Activated CD8-positive, alpha-beta memory T cell treated with anti-CD3 and anti-CD28 coated beads, Interleukin-2, amount 10 ng/mL, durations not matched to agents 7 days and 5 days (primary cell): ENCODE data around the gene TNRC6C. TPM values are rescaled to one million over a fixed set of nuclear protein-coding genes. Genes with fewer than 3 reads are reported as not detected.

Source experiments
- ATAC-seq: fragments of 150-1000 bp; cut with Tn5 transposase; one replicate; pipeline ENCODE4 v1.10.0; 2021; ENCODE audit warnings: moderate library complexity
- CTCF ChIA-PET: fragments of 350-600 bp; sonication (Branson Sonifier 250); formaldehyde crosslinking; loops from one replicate; lab custom pipeline; 2021; ENCODE audit warnings: antibody characterized with exemption; lab: Charles Lee
- DNase-seq: peaks from one replicate; pipeline ENCODE4 v3.0.0-alpha.2; 2020
- H3K27ac Mint-ChIP-seq: one replicate; pipeline ENCODE4 v1.8.0; 2021; ENCODE audit warnings: mild to moderate bottlenecking, mixed read lengths
- H3K27me3 Mint-ChIP-seq: one replicate; pipeline ENCODE4 v1.8.0; 2021; ENCODE audit warnings: mixed read lengths
- H3K36me3 Mint-ChIP-seq: one replicate; pipeline ENCODE4 v1.8.0; 2021; ENCODE audit warnings: mild to moderate bottlenecking, mixed read lengths
- H3K4me1 Mint-ChIP-seq: one replicate; pipeline ENCODE4 v1.8.0; 2021; ENCODE audit warnings: mixed read lengths
- H3K4me3 Mint-ChIP-seq: one replicate; pipeline ENCODE4 v1.8.0; 2021; ENCODE audit warnings: mild to moderate bottlenecking, moderate library complexity, mixed read lengths
- H3K9me3 Mint-ChIP-seq: one replicate; pipeline ENCODE4 v1.8.0; 2022; ENCODE audit warnings: low read depth, mixed read lengths
- total RNA-seq, 2 experiments: library from RNA; stranded (reverse); gene quantifications; one replicate each; pipeline ENCODE4 v1.2.3, GENCODE V29; 2021

Gene TNRC6C
- total RNA-seq, 2 experiments from 2014 or later: 24.9 to 39.3 TPM

DNA sequence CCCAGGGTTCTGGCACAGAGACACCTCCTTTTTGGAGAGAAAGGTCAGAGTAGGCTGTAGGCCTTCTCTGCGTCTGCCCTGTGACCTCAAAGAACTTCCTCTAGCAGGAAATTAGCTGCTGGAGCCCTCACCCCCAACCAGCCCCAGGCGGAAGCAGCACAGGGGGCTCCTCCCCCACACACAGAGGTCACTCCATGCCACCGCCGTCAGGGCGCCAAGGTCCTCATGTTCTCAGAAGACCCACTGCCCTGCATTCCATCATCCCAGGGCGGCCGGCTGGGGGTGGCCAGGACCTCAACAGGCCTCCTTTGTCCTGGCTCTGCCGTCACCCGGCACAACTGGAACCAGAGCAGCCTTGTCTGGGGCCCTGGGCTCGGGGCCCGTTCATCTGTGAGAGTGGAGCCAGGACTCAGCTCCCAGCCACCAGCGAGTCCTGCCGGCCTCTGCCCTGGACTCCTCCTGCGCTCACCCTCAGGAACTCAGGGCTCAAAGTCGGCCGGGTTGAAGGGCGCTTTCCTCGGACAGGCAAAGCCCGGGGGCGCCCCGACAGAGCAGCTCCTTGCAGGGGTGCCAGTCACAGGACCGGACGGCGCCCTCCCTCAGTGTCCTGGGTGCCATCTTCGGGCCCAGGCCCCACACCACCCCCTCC is 168.9 kb downstream of the TNRC6C start:
- H3K27ac Mint-ChIP-seq: peak overlapping the region; percentile 88
- CTCF ChIA-PET: interaction anchor here (1.1 to 17.0 kb wide), 6 partner anchors 9 to 49 kb away, joined by 5 to 257 read pairs (median 11); no protein-coding TSS in a partner anchor
- DNase-seq (peak; percentile 91), ATAC-seq (peak; percentile 27)
- peaks cover 49% of the 10 kb centered on the region for H3K4me1 Mint-ChIP-seq
- peaks cover 37% of the 10 kb centered on the region for H3K36me3 Mint-ChIP-seq
- H3K9me3 Mint-ChIP-seq: no peaks in the 10 kb centered on the region
- peak overlapping the region; percentile 88 for H3K4me3 Mint-ChIP-seq
- H3K27me3 Mint-ChIP-seq: no peaks in the 10 kb centered on the region

DNA sequence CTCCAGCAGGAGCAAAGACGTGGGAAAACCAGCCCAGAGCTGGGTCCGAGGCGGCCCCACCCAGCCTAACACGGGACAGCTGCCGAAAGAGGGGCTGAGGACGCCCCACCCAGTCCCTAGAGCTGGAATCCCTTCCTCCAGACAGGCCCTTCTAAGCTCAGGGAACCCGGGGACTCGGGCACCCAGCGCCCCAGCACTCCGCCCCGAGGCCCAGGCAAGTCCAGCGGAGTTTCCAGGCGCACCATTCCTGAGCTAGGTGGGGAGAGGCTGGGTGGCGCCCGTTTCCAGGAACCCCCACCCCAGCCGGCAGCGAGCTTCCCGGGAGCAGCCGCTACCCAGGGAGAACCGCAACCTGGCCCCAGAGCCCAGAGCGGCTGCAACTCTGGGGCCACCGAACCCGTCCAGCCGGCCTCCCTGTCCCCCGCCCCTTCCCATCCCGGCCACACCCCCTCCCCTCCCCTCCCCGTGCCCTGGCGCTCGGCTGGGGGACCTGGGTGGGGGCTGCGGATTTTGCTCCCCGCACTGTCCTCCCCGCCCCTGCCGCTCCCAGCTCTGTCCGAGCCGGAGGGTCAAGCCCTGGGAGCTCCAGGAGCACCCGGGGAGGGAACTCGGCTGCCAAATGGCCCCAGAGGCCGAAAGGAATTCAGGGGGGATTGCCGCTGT is 169.5 kb downstream of the TNRC6C start:
- Mint-ChIP-seq H3K4me1 (peaks cover 48% of the 10 kb centered on the region), H3K36me3 (peaks cover 36% of the 10 kb centered on the region)
- peak; percentile 55 for DNase-seq

GRCh38 chr17:78128551-78129350 is 170.2 kb downstream of the TNRC6C start, which contains the start of gene TMC6:
TSS of gene TMC6 (minus strand) at chr17:78128755. CDS start at chr17:78126832, 1,923 bp downstream.
- H3K4me3 Mint-ChIP-seq: peak within 1 kb of the TSS; percentile 88
- H3K27ac Mint-ChIP-seq: peak within 1 kb of the TSS; percentile 99
- peaks cover 48% of the 10 kb centered on the region for H3K4me1 Mint-ChIP-seq
- peaks cover 35% of the 10 kb centered on the region for H3K36me3 Mint-ChIP-seq
- ATAC-seq: peak; percentile 17
- peak; percentile 80 for DNase-seq
- CTCF ChIA-PET: interaction anchor here (0.7 to 17.0 kb wide), 8 partner anchors 7 to 48 kb away, joined by 3 to 257 read pairs (median 8); no protein-coding TSS in a partner anchor
- H3K27me3 Mint-ChIP-seq: no peaks in the 10 kb centered on the region
- H3K9me3 Mint-ChIP-seq: no peaks in the 10 kb centered on the region

More for the DNA sequence above, 169.5 kb downstream of the TNRC6C start:
- peak overlapping the region; percentile 88 for H3K4me3 Mint-ChIP-seq
- peak overlapping the region; percentile 88 for H3K27ac Mint-ChIP-seq
- no peaks in the 10 kb centered on the region for H3K27me3 Mint-ChIP-seq
- CTCF ChIA-PET: interaction anchor here (0.7 to 17.0 kb wide), 7 partner anchors 8 to 48 kb away, joined by 3 to 257 read pairs (median 9); no protein-coding TSS in a partner anchor
- no peaks in the 10 kb centered on the region for H3K9me3 Mint-ChIP-seq
- no peak for ATAC-seq

DNA sequence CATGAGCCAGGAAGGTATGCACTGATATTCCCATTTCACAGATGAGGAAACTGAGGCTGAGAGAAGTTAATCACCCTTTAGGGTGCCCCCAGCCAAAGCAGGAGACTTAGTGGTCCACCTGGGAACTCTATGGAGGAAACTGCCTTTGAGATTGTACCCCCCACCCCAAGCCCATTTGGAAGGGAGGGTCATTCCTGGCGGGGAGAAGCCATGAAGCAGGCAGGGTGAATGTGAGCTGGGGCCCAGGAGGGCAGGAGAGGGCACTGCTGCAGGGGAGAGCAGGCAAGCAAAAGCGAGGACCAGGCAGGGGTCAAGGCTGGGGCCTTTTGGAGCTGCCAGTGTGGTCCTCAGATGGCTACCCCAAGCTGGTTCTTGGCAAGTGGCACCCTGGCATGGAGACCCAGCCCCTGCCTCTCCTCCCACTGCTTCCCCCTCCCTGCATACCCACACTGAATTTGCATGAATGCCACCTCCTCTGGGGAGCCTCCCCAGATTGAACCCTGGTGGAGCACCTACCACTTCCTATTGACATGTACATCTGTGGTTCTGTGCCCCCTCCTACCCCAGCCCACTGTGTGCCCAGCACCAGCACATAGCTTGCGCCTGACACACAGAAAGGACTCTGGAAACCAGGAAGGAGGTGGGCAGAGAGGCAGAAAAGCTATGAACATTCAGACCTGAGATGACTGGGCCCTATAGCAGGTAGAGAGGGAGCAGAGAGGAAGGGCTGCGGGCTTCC is 171.0 kb downstream of the TNRC6C start:
- peak overlapping the region; percentile 99 for H3K27ac Mint-ChIP-seq
- peaks cover 40% of the 10 kb centered on the region for H3K36me3 Mint-ChIP-seq
- ATAC-seq: no peak

DNA sequence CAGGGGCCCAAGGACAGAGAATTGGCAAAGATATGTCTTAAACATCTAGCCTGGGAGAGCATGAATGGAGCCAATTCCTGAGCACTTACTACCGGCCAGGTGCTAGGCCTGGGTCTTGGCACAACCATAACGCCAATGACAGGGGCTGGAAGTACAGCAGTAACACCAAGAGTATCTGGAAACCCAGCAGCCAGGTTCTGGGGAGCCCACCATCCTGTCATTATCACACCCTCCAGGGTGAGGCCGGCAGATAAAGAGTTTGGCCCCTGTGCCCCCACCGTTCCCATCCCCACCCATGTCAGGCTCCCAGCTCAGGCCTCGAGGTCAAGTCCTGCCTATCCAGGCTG is 171.6 kb downstream of the TNRC6C start:
- no peak for ATAC-seq
- H3K4me3 Mint-ChIP-seq: peak overlapping the region; percentile 72
- peak overlapping the region; percentile 99 for H3K27ac Mint-ChIP-seq
- CTCF ChIA-PET: interaction anchor here (0.8 to 17.0 kb wide), 9 partner anchors 6 to 990 kb away, joined by 3 to 257 read pairs (median 3); no protein-coding TSS in a partner anchor
- DNase-seq: no peak
- H3K9me3 Mint-ChIP-seq: no peaks in the 10 kb centered on the region
- no peaks in the 10 kb centered on the region for H3K27me3 Mint-ChIP-seq
- peaks cover 53% of the 10 kb centered on the region for H3K4me1 Mint-ChIP-seq
- peaks cover 44% of the 10 kb centered on the region for H3K36me3 Mint-ChIP-seq

More for the DNA sequence above, 171.0 kb downstream of the TNRC6C start:
- Mint-ChIP-seq H3K9me3 (no peaks in the 10 kb centered on the region), H3K4me1 (peaks cover 51% of the 10 kb centered on the region), H3K27me3 (no peaks in the 10 kb centered on the region), H3K4me3 (peak overlapping the region; percentile 72)
- CTCF ChIA-PET: interaction anchor here (0.9 to 17.0 kb wide), 7 partner anchors 7 to 989 kb away, joined by 3 to 257 read pairs (median 8); no protein-coding TSS in a partner anchor
- peak; percentile 79 for DNase-seq

DNA sequence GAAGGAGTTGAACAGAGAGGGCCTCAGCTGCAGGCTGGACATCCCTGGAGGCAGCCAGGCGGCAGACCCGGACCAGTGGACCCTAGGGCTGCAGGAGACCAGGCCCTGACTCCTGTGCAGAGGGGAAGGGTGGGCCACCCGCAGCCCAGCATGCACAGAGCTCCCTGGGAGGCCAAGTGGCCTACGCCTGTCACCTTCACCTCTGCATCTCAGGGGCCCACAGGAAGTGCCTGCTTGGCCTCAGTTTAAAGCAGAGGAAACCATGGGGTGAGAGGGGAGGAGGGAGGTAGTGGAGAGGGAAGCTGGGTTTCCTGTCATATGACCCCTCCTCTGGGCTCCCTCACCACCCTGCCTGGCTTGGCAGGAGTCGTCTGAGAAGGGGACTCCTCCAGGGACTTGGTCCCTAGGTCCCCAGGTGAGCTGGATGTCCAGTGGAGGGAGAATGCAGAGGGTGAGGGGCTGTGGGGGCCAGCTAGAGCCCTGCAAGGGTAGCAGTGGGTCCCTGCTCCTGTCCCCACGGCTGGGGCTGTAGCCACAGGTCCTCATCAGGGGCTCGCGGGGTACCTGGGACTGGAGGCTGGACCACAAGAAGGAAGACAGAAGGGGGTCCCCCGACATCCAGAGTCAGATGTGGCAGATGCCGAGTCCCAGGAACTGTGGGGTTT is 172.1 kb downstream of the TNRC6C start, which contains the start of gene TMC8:
TSS of gene TMC8 (plus strand) at position 335 of the 665 bp plus-strand sequence. CDS start 818 bp downstream, outside the sequence.
- H3K36me3 Mint-ChIP-seq: peaks cover 48% of the 10 kb centered on the region
- peak within 1 kb of the TSS; percentile 99 for H3K27ac Mint-ChIP-seq
- peaks cover 55% of the 10 kb centered on the region for H3K4me1 Mint-ChIP-seq
- CTCF ChIA-PET: interaction anchor here (0.8 to 17.0 kb wide), 9 partner anchors 6 to 991 kb away, joined by 3 to 257 read pairs (median 3); no protein-coding TSS in a partner anchor
- peak; percentile 52 for ATAC-seq
- no peaks in the 10 kb centered on the region for H3K9me3 Mint-ChIP-seq
- peak within 1 kb of the TSS; percentile 72 for H3K4me3 Mint-ChIP-seq
- no peaks in the 10 kb centered on the region for H3K27me3 Mint-ChIP-seq
- DNase-seq: peak; percentile 95

DNA sequence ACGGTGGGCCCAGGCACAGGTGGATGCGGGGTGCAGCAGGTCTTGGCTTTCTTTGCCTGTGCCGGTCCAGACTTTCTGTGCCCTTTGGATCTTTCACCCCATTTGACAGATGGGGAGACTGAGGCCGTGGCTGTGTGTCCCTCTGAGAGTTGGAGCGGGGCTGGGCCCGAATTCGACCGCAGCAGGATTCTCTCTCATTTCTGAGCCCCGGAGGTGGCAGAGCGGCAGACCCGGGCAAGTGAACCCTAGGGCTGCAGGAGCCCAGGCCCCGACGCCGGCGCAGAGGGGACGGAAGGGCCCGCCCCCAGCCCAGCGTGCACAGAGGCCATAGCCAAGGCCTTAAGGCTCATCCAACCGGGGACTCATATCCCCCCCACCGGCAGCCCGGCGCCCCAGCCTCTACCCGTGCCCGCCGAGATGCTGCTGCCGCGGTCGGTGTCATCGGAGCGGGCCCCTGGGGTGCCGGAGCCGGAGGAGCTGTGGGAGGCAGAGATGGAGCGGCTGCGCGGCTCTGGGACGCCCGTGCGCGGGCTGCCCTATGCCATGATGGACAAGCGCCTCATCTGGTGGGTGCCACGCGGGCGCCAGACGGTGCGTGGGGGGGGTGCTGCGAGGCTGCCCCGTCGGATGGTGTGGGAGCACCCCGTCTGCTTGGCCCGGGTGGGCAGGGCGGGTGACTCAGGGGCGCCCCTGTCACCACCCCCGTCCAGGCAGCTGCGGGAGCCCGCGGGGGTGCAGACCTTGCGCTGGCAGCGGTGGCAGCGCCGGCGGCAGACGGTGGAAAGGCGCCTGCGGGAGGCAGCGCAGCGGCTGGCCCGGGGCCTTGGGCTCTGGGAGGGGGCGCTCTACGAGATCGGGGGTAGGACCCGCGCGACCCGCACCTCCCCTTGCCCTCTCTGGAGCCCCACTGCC is 172.9 kb downstream of the TNRC6C start:
- CTCF ChIA-PET: interaction anchor here (0.8 to 17.0 kb wide), 6 partner anchors 5 to 45 kb away, joined by 3 to 257 read pairs (median 94); partner anchors contain the start of genes TMC6 and TMC8
- Mint-ChIP-seq H3K4me1 (peaks cover 59% of the 10 kb centered on the region), H3K4me3 (peak overlapping the region; percentile 72), H3K9me3 (no peaks in the 10 kb centered on the region), H3K27ac (peak overlapping the region; percentile 99), H3K27me3 (no peaks in the 10 kb centered on the region), H3K36me3 (peaks cover 51% of the 10 kb centered on the region)
- ATAC-seq (no peak), DNase-seq (peak; percentile 73)

- Mint-ChIP-seq H3K4me1 (peaks cover 61% of the 10 kb centered on the region), H3K36me3 (peaks cover 55% of the 10 kb centered on the region), H3K9me3 (no peaks in the 10 kb centered on the region), H3K27ac (peak overlapping the region; percentile 87), H3K4me3 (peak overlapping the region; percentile 72), H3K27me3 (no peaks in the 10 kb centered on the region)
- ATAC-seq (peak; percentile 4), DNase-seq (peak; percentile 91)
- CTCF ChIA-PET: interaction anchor here (10.0 to 17.0 kb wide), 2 partner anchors 8 to 21 kb away, joined by 179 to 257 read pairs; partner anchors contain the start of genes TMC6 and TMC8
Measured at GRCh38 chr17:78132084-78132676, 173.7 kb downstream of the TNRC6C start.

- H3K4me1 Mint-ChIP-seq: peaks cover 66% of the 10 kb centered on the region
Measured at GRCh38 chr17:78132767-78133178, 174.3 kb downstream of the TNRC6C start.

GRCh38 chr17:78133179-78133951 is 174.9 kb downstream of the TNRC6C start:
- CTCF ChIA-PET: interaction anchor here (1.3 to 17.0 kb wide), 9 partner anchors 9 to 728 kb away, joined by 3 to 257 read pairs (median 14); partner anchors contain the start of genes TMC6 and TMC8
- DNase-seq (no peak), ATAC-seq (no peak)
- Mint-ChIP-seq H3K4me3 (peak overlapping the region; percentile 72), H3K27me3 (no peaks in the 10 kb centered on the region), H3K27ac (peak overlapping the region; percentile 81), H3K4me1 (peaks cover 72% of the 10 kb centered on the region), H3K9me3 (no peaks in the 10 kb centered on the region), H3K36me3 (peaks cover 57% of the 10 kb centered on the region)

More at GRCh38 chr17:78132767-78133178, 174.3 kb downstream of the TNRC6C start:
- ATAC-seq (no peak), DNase-seq (peak; percentile 57)
- peaks cover 57% of the 10 kb centered on the region for H3K36me3 Mint-ChIP-seq
- H3K4me3 Mint-ChIP-seq: peak overlapping the region; percentile 72
- no peaks in the 10 kb centered on the region for H3K27me3 Mint-ChIP-seq
- no peaks in the 10 kb centered on the region for H3K9me3 Mint-ChIP-seq
- CTCF ChIA-PET: interaction anchor here (2.9 to 17.0 kb wide), 5 partner anchors 8 to 118 kb away, joined by 14 to 257 read pairs (median 75); partner anchors contain the start of genes TMC6 and TMC8
- peak overlapping the region; percentile 81 for H3K27ac Mint-ChIP-seq
